A549 (cell line): ENCODE results near the gene STK16. TPM values are rescaled to one million over a fixed set of nuclear protein-coding genes. Genes with fewer than 3 reads are reported as not detected.

Experiments used
- ATAC-seq, 2 experiments: fragments of 200-7000 bp in 1 of 2; fragments of >200 bp in 1 of 2; cut with Nextera tagmentation in 1 of 2; cut with Tn5 transposase in 1 of 2; 3 replicates each; pipeline versions ENCODE4 v1.8.0 to v1.9.1; 2018 to 2020; ENCODE audit warnings: mild to moderate bottlenecking in 1 of 2, moderate library complexity in 1 of 2
- CTCF ChIA-PET: fragments of 300-600 bp; sonication (Branson Sonifier 250); formaldehyde crosslinking; extraction: SDS; loops from one replicate; lab custom pipeline; 2021; ENCODE audit warnings: antibody characterized with exemption, inconsistent platforms; lab: Yijun Ruan, JAX
- POLR2A ChIA-PET: fragments of 350-600 bp; formaldehyde crosslinking; extraction: SDS; loops from one replicate; lab custom pipeline; 2021; ENCODE audit warnings: antibody characterized with exemption, inconsistent platforms; lab: Yijun Ruan, JAX
- DNase-seq, 2 experiments: peaks; one replicate each; pipeline versions ENCODE4 v3.0.0 to v3.0.0-alpha.2; 2011 to 2016; ENCODE audit warnings: low read depth in 1 of 2, low spot score in 1 of 2
- FAIRE-seq: peaks from 2 replicates; lab custom pipeline; 2011; peaks lifted over from hg19 to GRCh38; lab: Jason Lieb, UNC
- H3K27ac ChIP-seq, 2 experiments: fragments of >200 bp; sonication (Bioruptor Twin); formaldehyde crosslinking; 3 replicates each; pipeline ENCODE4 v1.5.1; 2016 to 2017
- H3K4me1 ChIP-seq: fragments of >200 bp; sonication (Bioruptor Twin); formaldehyde crosslinking; 3 replicates; pipeline ENCODE4 v1.6.1; 2016
- H3K4me2 ChIP-seq: fragments of >200 bp; sonication (Bioruptor Twin); formaldehyde crosslinking; 3 replicates; pipeline ENCODE4 v1.6.1; 2016
- H3K4me3 ChIP-seq: fragments of >200 bp; sonication (Bioruptor Twin); formaldehyde crosslinking; 3 replicates; pipeline ENCODE4 v1.5.1; 2016
- H3K9me3 ChIP-seq: fragments of >200 bp; sonication (Bioruptor Twin); formaldehyde crosslinking; 3 replicates; pipeline ENCODE4 v1.6.1; 2016
- BHLHE40 ChIP-seq: IDR thresholded peaks from 2 replicates; pipeline ENCODE4 v1.6.1; 2012; ENCODE audit warnings: low read depth, low read length, inconsistent platforms
- CBX8 ChIP-seq: fragments of 200-600 bp; sonication (generic); IDR thresholded peaks from 2 replicates; pipeline ENCODE4 v1.6.1; 2016
- CHD2 ChIP-seq: fragments of 150-350 bp; IDR thresholded peaks from 2 replicates; pipeline ENCODE4 v1.6.1; 2014; ENCODE audit warnings: low read length; ENCODE audit not compliant: partially characterized antibody
- CHD4 ChIP-seq: fragments of 200-600 bp; sonication (generic); IDR thresholded peaks from 2 replicates; pipeline ENCODE4 v1.6.1; 2016; ENCODE audit warnings: antibody characterized with exemption, mild to moderate bottlenecking, borderline replicate concordance
- CTCF ChIP-seq: fragments of >200 bp; sonication (Bioruptor Twin); formaldehyde crosslinking; IDR thresholded peaks from 3 replicates; pipeline ENCODE4 v1.5.1; 2016
- E2F6 ChIP-seq: IDR thresholded peaks from 2 replicates; pipeline ENCODE4 v1.6.1; 2012; ENCODE audit warnings: low read depth, borderline replicate concordance
- ELK1 ChIP-seq: fragments of 150-350 bp; IDR thresholded peaks from 2 replicates; pipeline ENCODE4 v1.6.1; 2014; ENCODE audit warnings: low read depth, mild to moderate bottlenecking, low read length
- EP300 ChIP-seq, 2 experiments: fragments of >200 bp; sonication (Bioruptor Twin); formaldehyde crosslinking; IDR thresholded peaks; 2 replicates in 1 of 2; 3 replicates in 1 of 2; pipeline ENCODE4 v1.6.1; 2016 to 2017
- FOSB ChIP-seq: fragments of 250-450 bp; sonication (Bioruptor Pico); IDR thresholded peaks from 2 replicates; pipeline ENCODE4 v1.5.0; 2020; ENCODE audit warnings: mild to moderate bottlenecking, moderate library complexity
- FOSL2 ChIP-seq, 2 experiments: fragments of 450-650 bp in 1 of 2; fragments of >200 bp in 1 of 2; sonication (Bioruptor Twin) in 1 of 2; formaldehyde crosslinking; IDR thresholded peaks; 2 replicates each; pipeline versions ENCODE4 v1.5.0 to v1.6.1; 2016 to 2020; ENCODE audit warnings: mild to moderate bottlenecking in 1 of 2, moderate library complexity in 1 of 2
- HES2 ChIP-seq: fragments of >200 bp; sonication (Bioruptor Twin); formaldehyde crosslinking; IDR thresholded peaks from 2 replicates; pipeline ENCODE4 v1.6.1; 2016
- HOXA7 ChIP-seq: fragments of 250-450 bp; sonication (Bioruptor Pico); IDR thresholded peaks from 2 replicates; pipeline ENCODE4 v1.5.0; 2020; ENCODE audit warnings: mild to moderate bottlenecking, moderate library complexity
- HOXB5 ChIP-seq: fragments of 250-450 bp; sonication (Bioruptor Pico); IDR thresholded peaks from 2 replicates; pipeline ENCODE4 v1.5.0; 2020; ENCODE audit warnings: mild to moderate bottlenecking, moderate library complexity
- JUN ChIP-seq, 2 experiments: fragments of >200 bp; sonication (Bioruptor Twin); formaldehyde crosslinking; IDR thresholded peaks; 2 replicates in 1 of 2; 3 replicates in 1 of 2; pipeline ENCODE4 v1.6.1; 2016 to 2017
- JUNB ChIP-seq: fragments of >200 bp; sonication (Bioruptor Twin); formaldehyde crosslinking; IDR thresholded peaks from 2 replicates; pipeline ENCODE4 v1.6.1; 2016
- PBX3 ChIP-seq: IDR thresholded peaks from 2 replicates; pipeline ENCODE4 v1.6.1; 2012
- PHF8 ChIP-seq: fragments of 200-600 bp; sonication (generic); IDR thresholded peaks from 2 replicates; pipeline ENCODE4 v1.6.1; 2016; ENCODE audit warnings: low read depth, mild to moderate bottlenecking, antibody characterized with exemption, moderate library complexity, borderline replicate concordance
- POLR2A ChIP-seq: IDR thresholded peaks from 2 replicates; pipeline ENCODE4 v1.6.1; 2012; ENCODE audit warnings: mild to moderate bottlenecking, low read length
- RARB ChIP-seq: fragments of 250-450 bp; sonication (Bioruptor Pico); IDR thresholded peaks from 2 replicates; pipeline ENCODE4 v1.8.0; 2021; ENCODE audit warnings: mild to moderate bottlenecking, moderate library complexity
- TFCP2L1 ChIP-seq: fragments of 250-450 bp; sonication (Bioruptor Pico); IDR thresholded peaks from 2 replicates; pipeline ENCODE4 v1.5.0; 2021; ENCODE audit warnings: mild to moderate bottlenecking
- TP53 ChIP-seq: fragments of 250-450 bp; sonication (Bioruptor Pico); IDR thresholded peaks from 2 replicates; pipeline ENCODE4 v1.5.0; 2021; ENCODE audit warnings: mild to moderate bottlenecking, moderate library complexity
- ZNF302 ChIP-seq: fragments of 250-450 bp; sonication (Bioruptor Pico); IDR thresholded peaks from 2 replicates; pipeline ENCODE4 v1.9.0; 2021; ENCODE audit warnings: inconsistent platforms, mild to moderate bottlenecking, moderate library complexity
- WGBS: methylation state at CpG from one replicate; pipeline ENCODE4 v1.1.6; 2017; ENCODE audit errors: missing lambda C conversion rate; 5-methylcytosine and 5-hydroxymethylcytosine counted together
- polyA plus RNA-seq, 4 experiments: library from polyadenylated mRNA; depleted of rRNA in 3 of 4; stranded (reverse); fragments of >200 nt; fragmentation: RNase III in 1 of 4; extraction: RNeasy Plus Mini Kit Qiagen cat#74134 plus additional on column Dnase treatment in 1 of 4; gene quantifications; 2 replicates in 3 of 4; 3 replicates in 1 of 4; pipeline ENCODE4 v1.2.3, GENCODE V29; 2011 to 2017

STK16 gene
- polyA plus RNA-seq, 2 of the 4 experiments (the other 2 are of a cell fraction): 37.0 to 43.3 TPM

GRCh38 chr2:219206328-219207133 is 38.7 kb upstream of the STK16 start, which contains the start of gene ZFAND2B (continued):
- TF ChIP-seq CTCF (no peak), JUN (IDR thresholded peaks at IDR 0.05) (peak; percentile 87 to 95), JUNB (no peak), ELK1 (no peak), TFCP2L1 (CRISPR knock-in tag) (no peak), TP53 (CRISPR knock-in tag) (0 out of 2 replicates have a peak, but pooled peaks have one; percentile 58), FOSL2 (IDR thresholded peaks at IDR 0.05) (no peak), FOSL2 (CRISPR knock-in tag; IDR thresholded peaks at IDR 0.05) (peak; percentile 55), CBX8 (no peak), HES2 (no peak), PBX3 (peak; percentile 58), PHF8 (peak; percentile 75; the same call in 1 of the 2 replicates), HOXB5 (CRISPR knock-in tag) (no peak), RARB (CRISPR knock-in tag) (no peak), CHD2 (no peak), ZNF302 (CRISPR knock-in tag) (no peak), HOXA7 (CRISPR knock-in tag) (no peak; the same call in 1 of the 2 replicates), POLR2A (peak; percentile 96), BHLHE40 (no peak), E2F6 (peak; percentile 63; the same call in 1 of the 2 replicates), FOSB (no peak)

GRCh38 chr2:219207134-219207883 is 38.0 kb upstream of the STK16 start:
- peak overlapping the region; percentile 85 for H3K4me2 ChIP-seq
- FAIRE-seq: no peak
- ATAC-seq: peak; percentile 26 to 30; a peak in 5 of 6 replicates
- 45% methylated on average over 17 of the region's 22 CpGs for WGBS
- peak overlapping the region; percentile 53 for H3K4me3 ChIP-seq
- peaks cover 16% of the 10 kb centered on the region for H3K4me1 ChIP-seq
- peaks cover 3% of the 10 kb centered on the region; the same call in 1 of the 3 replicates for H3K9me3 ChIP-seq
- POLR2A ChIA-PET: interaction anchor here (0.5 to 3.9 kb wide), 13 partner anchors 10 to 213 kb away, joined by 3 to 25 read pairs (median 6); partner anchors contain the start of genes ABCB6, ANKZF1, CNPPD1 and DNAJB2
- TF ChIP-seq CTCF: no peak
- no peak for TF ChIP-seq EP300 (IDR thresholded peaks at IDR 0.05)
- TF ChIP-seq CHD4: no peak
- peak overlapping the region; percentile 95 to 98 for H3K27ac ChIP-seq
- CTCF ChIA-PET: interaction anchor here (0.6 to 8.6 kb wide), 13 partner anchors 10 to 91 kb away, joined by 3 to 56 read pairs (median 5); partner anchors contain the start of gene NHEJ1
- no peak for DNase-seq
